PFSK-1 (cell line): ENCODE data around the gene CFAP61.

Source experiments
- POLR2AphosphoS5 ChIP-seq: IDR thresholded peaks from 2 replicates; pipeline ENCODE4 v1.6.1; 2012; ENCODE audit warnings: low read depth, mild to moderate bottlenecking, control low read depth, low read length, moderate library complexity
- SIN3A ChIP-seq: IDR thresholded peaks from 2 replicates; pipeline ENCODE4 v1.6.1; 2012; ENCODE audit warnings: mild to moderate bottlenecking, low read length, moderate library complexity, borderline replicate concordance; ENCODE audit not compliant: insufficient read depth
- TAF1 ChIP-seq: IDR thresholded peaks from 2 replicates; pipeline ENCODE4 v1.6.1; 2012; ENCODE audit warnings: low read length, control low read depth, borderline replicate concordance; ENCODE audit not compliant: insufficient read depth
- TF ChIP-seq, protein P1 (sequence below), 2 experiments: IDR thresholded peaks; 2 replicates each; pipeline versions ENCODE4 v1.6.1 to v1.8.0; 2011 to 2012; ENCODE audit warnings: low read depth in 2 of 2, low read length in 2 of 2, control low read depth in 1 of 2, inconsistent platforms in 1 of 2, mild to moderate bottlenecking in 1 of 2, moderate library complexity in 1 of 2; ENCODE audit not compliant: insufficient read depth in 1 of 2

- TF ChIP-seq POLR2AphosphoS5 (no peak), SIN3A (no peak), TAF1 (no peak)
- TF ChIP-seq, protein P1, sequence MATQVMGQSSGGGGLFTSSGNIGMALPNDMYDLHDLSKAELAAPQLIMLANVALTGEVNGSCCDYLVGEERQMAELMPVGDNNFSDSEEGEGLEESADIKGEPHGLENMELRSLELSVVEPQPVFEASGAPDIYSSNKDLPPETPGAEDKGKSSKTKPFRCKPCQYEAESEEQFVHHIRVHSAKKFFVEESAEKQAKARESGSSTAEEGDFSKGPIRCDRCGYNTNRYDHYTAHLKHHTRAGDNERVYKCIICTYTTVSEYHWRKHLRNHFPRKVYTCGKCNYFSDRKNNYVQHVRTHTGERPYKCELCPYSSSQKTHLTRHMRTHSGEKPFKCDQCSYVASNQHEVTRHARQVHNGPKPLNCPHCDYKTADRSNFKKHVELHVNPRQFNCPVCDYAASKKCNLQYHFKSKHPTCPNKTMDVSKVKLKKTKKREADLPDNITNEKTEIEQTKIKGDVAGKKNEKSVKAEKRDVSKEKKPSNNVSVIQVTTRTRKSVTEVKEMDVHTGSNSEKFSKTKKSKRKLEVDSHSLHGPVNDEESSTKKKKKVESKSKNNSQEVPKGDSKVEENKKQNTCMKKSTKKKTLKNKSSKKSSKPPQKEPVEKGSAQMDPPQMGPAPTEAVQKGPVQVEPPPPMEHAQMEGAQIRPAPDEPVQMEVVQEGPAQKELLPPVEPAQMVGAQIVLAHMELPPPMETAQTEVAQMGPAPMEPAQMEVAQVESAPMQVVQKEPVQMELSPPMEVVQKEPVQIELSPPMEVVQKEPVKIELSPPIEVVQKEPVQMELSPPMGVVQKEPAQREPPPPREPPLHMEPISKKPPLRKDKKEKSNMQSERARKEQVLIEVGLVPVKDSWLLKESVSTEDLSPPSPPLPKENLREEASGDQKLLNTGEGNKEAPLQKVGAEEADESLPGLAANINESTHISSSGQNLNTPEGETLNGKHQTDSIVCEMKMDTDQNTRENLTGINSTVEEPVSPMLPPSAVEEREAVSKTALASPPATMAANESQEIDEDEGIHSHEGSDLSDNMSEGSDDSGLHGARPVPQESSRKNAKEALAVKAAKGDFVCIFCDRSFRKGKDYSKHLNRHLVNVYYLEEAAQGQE (IDR thresholded peaks at IDR 0.05; ENCODE audit: insufficient read depth in 1 of 2, low read depth in 2 of 2, low read length in 2 of 2): no peak
Observed at GRCh38 chr20:20297752-20298151, 245.4 kb downstream of the CFAP61 start.
